HEK293T (cell line): ENCODE measurements around the gene STEAP1B.
"Not testable (repeated sequence)": the region's sequence is repeated elsewhere in the genome, so short reads cannot be mapped to it uniquely, and the experiment has no call there.

Experiments used
- ARNT ChIP-seq: fragments of 450-650 bp; IDR thresholded peaks from 2 replicates; pipeline ENCODE4 v1.6.1; 2017; ENCODE audit warnings: mild to moderate bottlenecking
- BHLHE40 ChIP-seq: fragments of 450-650 bp; IDR thresholded peaks from 2 replicates; pipeline ENCODE4 v1.6.1; 2016; ENCODE audit warnings: mild to moderate bottlenecking, moderate library complexity, borderline replicate concordance
- ELF4 ChIP-seq: fragments of 450-650 bp; IDR thresholded peaks from 2 replicates; pipeline ENCODE4 v1.6.1; 2017; ENCODE audit warnings: antibody characterized with exemption
- FOXA1 ChIP-seq: fragments of 450-650 bp; IDR thresholded peaks from 2 replicates; pipeline ENCODE4 v1.6.1; 2016; ENCODE audit warnings: mild to moderate bottlenecking
- FOXK2 ChIP-seq: fragments of 450-650 bp; IDR thresholded peaks from 2 replicates; pipeline ENCODE4 v1.6.1; 2016; ENCODE audit warnings: mild to moderate bottlenecking
- FOXM1 ChIP-seq: fragments of 450-650 bp; IDR thresholded peaks from 2 replicates; pipeline ENCODE4 v1.6.1; 2017; ENCODE audit warnings: mild to moderate bottlenecking, borderline replicate concordance
- L3MBTL2 ChIP-seq: fragments of 450-650 bp; conservative IDR thresholded peaks from 2 replicates; pipeline ENCODE4 v1.6.1; 2016; ENCODE audit warnings: mild to moderate bottlenecking
- LEF1 ChIP-seq: fragments of 450-650 bp; IDR thresholded peaks from 2 replicates; pipeline ENCODE4 v1.6.1; 2017; ENCODE audit warnings: mild to moderate bottlenecking, borderline replicate concordance
- NFRKB ChIP-seq: fragments of 450-650 bp; IDR thresholded peaks from 2 replicates; pipeline ENCODE4 v1.6.1; 2016; ENCODE audit warnings: mild to moderate bottlenecking, moderate library complexity
- PKNOX1 ChIP-seq: fragments of 450-650 bp; IDR thresholded peaks from 2 replicates; pipeline ENCODE4 v1.6.1; 2016
- SP1 ChIP-seq: fragments of 450-650 bp; IDR thresholded peaks from 2 replicates; pipeline ENCODE4 v1.6.1; 2017
- SUZ12 ChIP-seq: fragments of 450-650 bp; IDR thresholded peaks from 2 replicates; pipeline ENCODE4 v1.6.1; 2016; ENCODE audit warnings: mild to moderate bottlenecking
- TARDBP ChIP-seq: fragments of 450-650 bp; IDR thresholded peaks from 2 replicates; pipeline ENCODE4 v1.6.1; 2016

GRCh38 chr7:22506316-22507020 lies 6.5 kb upstream of the STEAP1B start:
- not testable (repeated sequence) for TF ChIP-seq FOXK2, SUZ12, FOXM1, NFRKB, FOXA1, LEF1, ARNT, SP1, BHLHE40, ELF4, L3MBTL2, PKNOX1, TARDBP
